ENCODE data around the gene ACOX2. TPM values are rescaled to one million over a fixed set of nuclear protein-coding genes. Genes with fewer than 3 reads are reported as not detected.
A peak's percentile ranks its signal among the peaks of the same experiment; 100 is the strongest.

The ACOX2 gene
- total RNA-seq, 1 donor from 2014 or later = 1.7 TPM

DNA sequence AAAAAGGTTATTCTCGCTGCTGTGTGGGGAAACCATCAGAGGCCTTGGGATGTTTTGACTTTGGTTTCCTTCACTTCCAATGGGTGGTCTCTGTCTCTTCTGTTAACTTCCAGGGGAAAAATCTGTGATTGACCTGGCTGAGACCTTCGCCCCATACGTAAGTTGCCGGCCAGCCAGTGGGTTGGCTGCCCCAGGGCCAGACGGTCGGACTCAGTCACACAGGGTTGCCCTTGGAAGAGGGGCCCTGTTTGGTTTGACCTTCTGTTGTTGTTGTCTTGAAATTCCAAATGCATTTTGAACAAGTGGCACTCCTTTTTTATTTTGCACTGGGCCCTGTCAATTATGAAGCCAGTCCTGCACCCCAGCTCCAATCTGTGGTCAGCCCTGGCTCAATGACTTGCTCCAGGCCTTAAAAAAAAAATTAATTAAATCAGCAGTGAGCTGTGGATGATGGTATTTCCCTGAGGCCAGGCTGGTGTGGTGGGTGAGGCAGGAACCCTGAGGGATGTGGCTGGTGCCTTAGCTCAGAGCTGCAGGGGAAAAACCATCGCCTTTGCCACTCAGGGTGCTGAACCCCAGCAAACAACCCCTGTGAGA is 35.7 kb upstream of the ACOX2 start:
- TF ChIP-seq, protein P1, sequence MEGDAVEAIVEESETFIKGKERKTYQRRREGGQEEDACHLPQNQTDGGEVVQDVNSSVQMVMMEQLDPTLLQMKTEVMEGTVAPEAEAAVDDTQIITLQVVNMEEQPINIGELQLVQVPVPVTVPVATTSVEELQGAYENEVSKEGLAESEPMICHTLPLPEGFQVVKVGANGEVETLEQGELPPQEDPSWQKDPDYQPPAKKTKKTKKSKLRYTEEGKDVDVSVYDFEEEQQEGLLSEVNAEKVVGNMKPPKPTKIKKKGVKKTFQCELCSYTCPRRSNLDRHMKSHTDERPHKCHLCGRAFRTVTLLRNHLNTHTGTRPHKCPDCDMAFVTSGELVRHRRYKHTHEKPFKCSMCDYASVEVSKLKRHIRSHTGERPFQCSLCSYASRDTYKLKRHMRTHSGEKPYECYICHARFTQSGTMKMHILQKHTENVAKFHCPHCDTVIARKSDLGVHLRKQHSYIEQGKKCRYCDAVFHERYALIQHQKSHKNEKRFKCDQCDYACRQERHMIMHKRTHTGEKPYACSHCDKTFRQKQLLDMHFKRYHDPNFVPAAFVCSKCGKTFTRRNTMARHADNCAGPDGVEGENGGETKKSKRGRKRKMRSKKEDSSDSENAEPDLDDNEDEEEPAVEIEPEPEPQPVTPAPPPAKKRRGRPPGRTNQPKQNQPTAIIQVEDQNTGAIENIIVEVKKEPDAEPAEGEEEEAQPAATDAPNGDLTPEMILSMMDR (conservative IDR thresholded peaks at IDR 0.05; ENCODE audit: low read depth, low read length) = no peak
- no peak overlapping the region for H3K4me3 ChIP-seq (ENCODE audit: low read depth, low read length)
- DNase-seq (ENCODE audit: low read depth) = no peak

DNA sequence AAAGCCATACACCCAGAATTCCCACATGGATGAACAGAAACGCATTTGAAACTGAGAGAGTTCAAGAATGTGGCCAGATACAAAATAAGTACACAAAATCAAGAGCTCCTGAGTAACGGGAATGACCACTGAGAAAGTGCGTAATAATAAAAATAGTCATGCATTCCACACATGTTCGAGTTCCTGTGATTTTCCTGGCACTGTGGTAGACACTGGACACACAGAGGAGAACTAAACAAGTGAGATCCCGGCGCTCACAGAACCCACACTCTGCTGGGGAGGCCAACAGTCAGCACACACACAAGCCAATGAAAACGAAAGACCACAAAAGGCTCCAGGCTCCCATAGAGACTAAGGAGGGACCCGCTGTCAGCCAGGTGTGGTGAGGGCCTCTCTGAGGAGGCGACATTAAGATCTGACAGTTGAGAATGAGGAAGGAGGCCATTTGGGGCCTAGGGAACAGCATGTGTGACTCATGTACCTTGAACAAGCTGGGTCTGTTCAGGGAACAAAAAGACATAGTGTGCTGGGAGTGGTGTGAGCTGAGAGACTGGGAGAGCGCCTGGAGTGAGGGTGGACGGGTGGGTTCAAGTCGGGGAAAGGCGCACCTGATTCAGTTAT is 35.1 kb upstream of the ACOX2 start:
- TF ChIP-seq, protein P1 (conservative IDR thresholded peaks at IDR 0.05; ENCODE audit: low read depth, low read length) = no peak
- H3K4me3 ChIP-seq (ENCODE audit: low read depth, low read length) = no peak overlapping the region
- no peak for DNase-seq (ENCODE audit: low read depth)

- H3K4me3 ChIP-seq (ENCODE audit: low read depth, low read length) = no peak overlapping the region
- no peak for DNase-seq (ENCODE audit: low read depth)
- TF ChIP-seq, protein P1 (conservative IDR thresholded peaks at IDR 0.05; ENCODE audit: low read depth, low read length) = no peak
Measured at GRCh38 chr3:58570851-58571250, 33.9 kb upstream of the ACOX2 start.

DNA sequence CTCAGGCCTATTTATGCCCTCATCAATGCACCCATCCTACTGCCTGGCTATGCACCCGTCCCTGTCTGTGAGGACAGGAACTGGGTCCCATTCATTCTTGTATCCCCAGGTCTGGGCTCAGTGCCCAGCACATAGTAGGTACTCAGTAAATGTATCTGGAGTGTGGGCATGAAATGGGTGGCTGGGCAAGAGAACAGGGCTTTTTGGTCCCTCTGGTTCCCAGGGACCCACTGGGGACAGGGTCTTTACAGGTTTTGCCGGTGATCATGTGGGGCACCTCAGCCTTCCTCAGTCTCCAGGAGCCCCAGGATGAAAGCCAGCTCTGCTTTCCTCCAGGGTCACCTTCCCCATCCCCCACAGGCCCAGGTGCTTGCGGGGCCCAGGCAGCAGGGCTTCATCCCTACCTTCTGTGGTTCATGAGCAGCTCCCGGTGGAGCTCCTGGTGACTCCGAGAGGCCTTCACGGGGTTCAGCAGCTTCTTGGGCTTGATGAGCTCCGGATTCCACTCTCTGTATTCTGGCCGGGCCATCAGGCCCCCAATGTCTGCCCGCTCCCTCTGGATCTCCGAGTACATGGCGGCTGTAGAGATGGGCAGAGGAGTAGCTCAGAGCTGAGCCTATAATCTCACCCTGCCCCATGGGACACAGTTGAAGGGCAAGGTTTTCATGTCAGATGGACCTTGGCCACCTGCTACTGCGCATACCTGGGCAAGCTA is 32.5 kb upstream of the ACOX2 start:
- no peak overlapping the region for H3K4me3 ChIP-seq (ENCODE audit: low read depth, low read length)
- TF ChIP-seq, protein P1 (conservative IDR thresholded peaks at IDR 0.05; ENCODE audit: low read depth, low read length) = no peak
- DNase-seq (ENCODE audit: low read depth) = no peak

DNA sequence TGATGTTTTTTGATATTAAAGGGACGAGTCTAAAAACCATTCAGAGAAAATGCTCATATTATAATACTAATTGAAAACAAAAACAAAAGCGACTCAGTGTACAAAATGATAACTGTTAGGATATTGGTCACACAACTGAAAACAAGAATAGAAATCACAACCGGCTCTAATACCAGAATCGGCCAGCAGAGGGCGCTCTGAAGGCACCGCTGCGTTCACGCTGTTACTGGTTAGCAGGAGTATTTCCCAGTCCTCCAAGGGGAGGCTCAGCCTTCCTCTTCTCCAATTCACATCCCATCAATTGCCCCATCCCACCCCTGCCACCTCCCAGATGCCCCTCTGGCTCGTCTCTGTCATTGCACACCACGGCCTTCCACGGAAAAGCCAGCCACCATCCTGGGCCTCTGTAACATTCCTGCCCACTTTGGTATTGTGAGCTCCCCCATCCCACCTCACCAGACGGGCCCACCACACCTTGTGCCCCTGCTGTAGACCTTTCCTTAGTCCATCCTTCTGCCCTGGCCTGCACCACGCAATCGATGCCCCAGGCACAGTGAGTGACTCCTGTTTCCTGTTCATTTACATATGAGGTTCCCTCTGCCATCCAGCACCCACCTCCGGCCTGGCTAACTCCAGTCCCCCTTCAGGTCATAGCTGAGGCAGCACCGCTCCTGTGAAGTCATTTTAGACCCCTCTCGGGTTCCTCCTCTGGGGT is 31.7 kb upstream of the ACOX2 start:
- TF ChIP-seq, protein P1 (conservative IDR thresholded peaks at IDR 0.05; ENCODE audit: low read depth, low read length) = peak; percentile 90
- no peak overlapping the region for H3K4me3 ChIP-seq (ENCODE audit: low read depth, low read length)
- DNase-seq (ENCODE audit: low read depth) = no peak

DNA sequence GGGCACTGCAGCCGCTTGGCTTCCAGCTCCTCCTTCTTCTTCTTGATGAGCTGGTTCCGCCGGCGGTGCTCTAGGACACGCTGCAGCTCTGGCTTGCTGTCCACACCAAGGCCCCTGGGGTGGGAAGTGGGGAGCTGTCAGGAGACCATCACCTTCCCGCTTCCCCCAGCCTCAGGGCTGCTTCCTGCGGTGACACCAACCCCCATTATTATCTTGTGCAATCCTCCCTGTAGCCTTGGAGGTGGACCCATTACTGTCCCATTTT is 30.2 kb upstream of the ACOX2 start:
- no peak overlapping the region for H3K4me3 ChIP-seq (ENCODE audit: low read depth, low read length)
- DNase-seq (ENCODE audit: low read depth) = no peak
- TF ChIP-seq, protein P1 (conservative IDR thresholded peaks at IDR 0.05; ENCODE audit: low read depth, low read length) = no peak
